Astrocyte of the cerebellum (primary cell): Measurements from ENCODE around the gene WAPL.

ENCODE experiments used
- DNase-seq: peaks from one replicate; pipeline ENCODE4 v3.0.0-alpha.2; 2011; ENCODE audit warnings: low read depth
- H3K4me3 ChIP-seq: 2 replicates; pipeline ENCODE4 v1.5.1; 2011; ENCODE audit warnings: mild to moderate bottlenecking, low read depth, low read length, moderate library complexity
- CTCF ChIP-seq: IDR thresholded peaks from 2 replicates; pipeline ENCODE4 v1.5.1; 2012; ENCODE audit warnings: low read length, low read depth, moderate library complexity, mild to moderate bottlenecking; ENCODE audit errors: missing control alignments
- in situ Hi-C: cut with HindIII; loops from 2 replicates; pipeline ENCODE4 v1.10.0; 2017; ENCODE audit warnings: low sequenced_read_pairs

WAPL gene

DNA sequence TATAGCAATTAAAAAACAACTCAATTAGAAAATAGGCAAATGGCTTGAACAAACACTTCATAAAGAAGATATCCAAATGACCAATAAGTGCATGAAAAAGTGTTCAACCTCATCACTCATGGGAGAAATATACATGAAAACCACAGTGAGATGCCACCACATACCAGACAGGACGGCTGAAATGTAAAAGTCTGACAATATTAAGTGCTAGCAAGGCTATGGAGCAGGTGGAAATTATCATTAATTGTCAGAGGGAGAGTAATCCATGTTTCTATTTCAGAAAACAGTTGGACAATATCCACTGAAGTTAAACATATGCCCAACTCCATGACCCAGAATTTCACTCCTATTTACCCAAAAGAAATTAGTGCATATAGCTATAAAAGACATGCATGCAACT lies 112.4 kb downstream of the WAPL start:
- no peak overlapping the region for H3K4me3 ChIP-seq
- TF ChIP-seq CTCF, result no peak
- DNase-seq, result no peak
- in situ Hi-C loops, result no loop called here

- H3K4me3 ChIP-seq, result no peak overlapping the region
- in situ Hi-C loops, result no loop called here
- TF ChIP-seq CTCF, result no peak
- DNase-seq, result no peak
Measured at GRCh38 chr10:86403183-86403797, 118.3 kb downstream of the WAPL start.

- no peak overlapping the region for H3K4me3 ChIP-seq
- no peak for TF ChIP-seq CTCF
- in situ Hi-C loops, result no loop called here
- DNase-seq, result no peak
Measured at GRCh38 chr10:86402283-86402941, 119.2 kb downstream of the WAPL start.

DNA sequence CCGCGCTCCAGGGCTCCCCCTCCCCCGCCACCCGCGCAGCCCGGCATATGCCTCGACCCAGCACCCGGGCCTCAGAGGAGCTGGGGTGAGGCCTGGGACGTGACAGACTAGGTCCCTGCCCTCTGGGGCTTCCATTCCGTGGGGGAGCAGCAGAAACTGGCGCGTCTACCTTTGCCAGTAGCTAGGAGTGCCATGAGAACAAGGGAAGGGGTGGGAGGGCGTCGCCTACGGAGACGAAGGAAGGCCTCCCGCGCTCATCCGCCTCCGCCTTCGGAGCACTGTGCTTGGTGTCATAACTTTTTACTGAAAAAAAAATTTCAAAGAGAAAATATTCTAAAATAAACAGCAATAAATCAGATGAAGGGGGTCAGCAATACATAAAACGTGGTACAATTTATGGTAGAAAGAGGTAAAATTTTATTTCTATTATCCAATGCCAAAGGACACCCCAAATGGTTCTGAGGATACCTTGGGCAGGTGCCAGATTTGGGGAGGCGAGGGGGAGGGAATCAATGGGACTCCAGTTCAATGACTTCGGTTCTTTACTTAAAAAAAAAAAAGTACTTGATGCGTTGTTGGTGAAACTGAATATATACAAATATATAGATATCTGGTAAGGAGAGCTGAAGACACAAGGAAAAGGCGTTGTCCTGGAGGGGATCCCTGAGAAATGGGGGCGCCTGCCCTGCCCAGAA lies 119.9 kb downstream of the WAPL start:
- in situ Hi-C loops, result no loop called here
- no peak for TF ChIP-seq CTCF
- peak overlapping the region; percentile 57 for H3K4me3 ChIP-seq
- no peak for DNase-seq

GRCh38 chr10:86400705-86401587 lies 120.6 kb downstream of the WAPL start:
- in situ Hi-C loops, result no loop called here
- no peak for DNase-seq
- TF ChIP-seq CTCF, result peak; percentile 3
- peak overlapping the region; percentile 57 for H3K4me3 ChIP-seq
